K562 (cell line): ENCODE data around the gene LMLN. TPM values are rescaled to one million over a fixed set of nuclear protein-coding genes. Genes with fewer than 3 reads are reported as not detected.

ENCODE experiments used
- BACH1 ChIP-seq: fragments of 200-800 bp; sonication (Bioruptor generic); IDR thresholded peaks from 2 replicates; pipeline ENCODE4 v1.6.1; 2016; ENCODE audit warnings: missing genetic modification characterization, missing compliant biosample characterization
- ESRRA ChIP-seq: fragments of 450-650 bp; IDR thresholded peaks from 2 replicates; pipeline ENCODE4 v1.6.1; 2014; ENCODE audit warnings: low read depth, mild to moderate bottlenecking, moderate library complexity, borderline replicate concordance
- HINFP ChIP-seq: fragments of 450-650 bp; conservative IDR thresholded peaks from 2 replicates; pipeline ENCODE4 v1.6.1; 2016; ENCODE audit warnings: missing genetic modification characterization, low read depth, mild to moderate bottlenecking, control low read depth, missing compliant biosample characterization
- IRF2 ChIP-seq: sonication (generic); formaldehyde crosslinking; IDR thresholded peaks from 2 replicates; pipeline ENCODE4 v1.8.1; 2022; ENCODE audit warnings: mild to moderate bottlenecking, missing genetic modification reagents
- NFE2L1 ChIP-seq: fragments of 450-650 bp; IDR thresholded peaks from 2 replicates; pipeline ENCODE4 v1.6.1; 2016; ENCODE audit warnings: missing genetic modification characterization, low read depth, mild to moderate bottlenecking, missing compliant biosample characterization, moderate library complexity, borderline replicate concordance
- NR2C2 ChIP-seq, 2 experiments: fragments of 200-800 bp in 1 of 2; sonication (Bioruptor generic) in 1 of 2; sonication (generic) in 1 of 2; formaldehyde crosslinking in 1 of 2; IDR thresholded peaks; 2 replicates each; pipeline versions ENCODE4 v1.6.1 to v1.8.0; 2016 to 2022; ENCODE audit warnings: mild to moderate bottlenecking in 1 of 2, missing compliant biosample characterization in 1 of 2, missing genetic modification characterization in 1 of 2, missing genetic modification reagents in 1 of 2
- NUFIP1 ChIP-seq: fragments of 450-650 bp; IDR thresholded peaks from 2 replicates; pipeline ENCODE4 v1.6.1; 2018; ENCODE audit not compliant: partially characterized antibody
- PCBP2 ChIP-seq: fragments of 200-400 bp; formaldehyde crosslinking; IDR thresholded peaks from 2 replicates; pipeline ENCODE4 v1.6.1; 2018; ENCODE audit warnings: low read length, low read depth, mild to moderate bottlenecking, moderate library complexity; ENCODE audit not compliant: poor library complexity, severe bottlenecking
- PTRF ChIP-seq: fragments of 450-650 bp; IDR thresholded peaks from 2 replicates; pipeline ENCODE4 v1.6.1; 2016; ENCODE audit warnings: mild to moderate bottlenecking, missing genetic modification characterization, missing compliant biosample characterization
- SETDB1 ChIP-seq: IDR thresholded peaks from one replicate; pipeline ENCODE4 v1.6.1; 2012; ENCODE audit warnings: low read length, control low read depth, inconsistent platforms
- SNAPC5 ChIP-seq: fragments of 250-450 bp; sonication (Bioruptor Pico); IDR thresholded peaks from 2 replicates; pipeline ENCODE4 v1.8.0; 2021; ENCODE audit warnings: moderate library complexity, mild to moderate bottlenecking, inconsistent platforms
- THRA ChIP-seq: fragments of 450-650 bp; IDR thresholded peaks from 2 replicates; pipeline ENCODE4 v1.6.1; 2017; ENCODE audit warnings: mild to moderate bottlenecking, moderate library complexity
- YY1 ChIP-seq, 3 experiments: IDR thresholded peaks; 2 replicates each; pipeline ENCODE4 v1.6.1; 2011; ENCODE audit warnings: low read length in 2 of 3, mild to moderate bottlenecking in 2 of 3, moderate library complexity in 2 of 3, borderline replicate concordance in 1 of 3, control low read depth in 1 of 3, low read depth in 1 of 3; ENCODE audit not compliant: insufficient read depth in 3 of 3, insufficient replicate concordance in 2 of 3, control insufficient read depth in 1 of 3, insufficient read length in 1 of 3; ENCODE audit errors: extremely low read depth in 1 of 3
- ZNF217 ChIP-seq: sonication (generic); formaldehyde crosslinking; IDR thresholded peaks from 2 replicates; pipeline ENCODE4 v1.8.0; 2022; ENCODE audit warnings: mild to moderate bottlenecking, missing genetic modification reagents
- ZNF507 ChIP-seq: conservative IDR thresholded peaks from 2 replicates; pipeline ENCODE4 v1.6.1; 2017; ENCODE audit warnings: missing genetic modification characterization, missing compliant biosample characterization
- ZZZ3 ChIP-seq: fragments of 450-650 bp; IDR thresholded peaks from 2 replicates; pipeline ENCODE4 v1.6.1; 2016; ENCODE audit warnings: antibody characterized with exemption, mild to moderate bottlenecking, moderate library complexity
- polyA plus RNA-seq, 8 experiments: library from polyadenylated mRNA; depleted of rRNA in 4 of 8; stranded (reverse) in 5 of 8; unstranded in 3 of 8; fragments of >200 nt; fragmentation: Nextera tagmentation in 2 of 8; fragmentation: Illumina TruSeq in 1 of 8; extraction: Ambion mirVana in 2 of 8; extraction: Trizol in 1 of 8; gene quantifications; 2 replicates each; pipeline versions ENCODE4 v1.2.1 to v1.2.3, GENCODE V29; 2011 to 2014; ENCODE audit warnings: inconsistent platforms in 1 of 8, missing spikeins in 1 of 8
- total RNA-seq, 7 experiments: library from RNA; depleted of rRNA in 6 of 7; stranded (reverse); fragments of >200 nt in 6 of 7; fragmentation: Illumina TruSeq in 2 of 7; extraction: Trizol in 2 of 7; gene quantifications; 2 replicates each; pipeline versions ENCODE4 v1.2.1 to v1.2.3, GENCODE V29; 2011 to 2021; ENCODE audit warnings: low replicate concordance in 1 of 7
- TF ChIP-seq, protein P1 (sequence below), 2 experiments: IDR thresholded peaks in 1 of 2; conservative IDR thresholded peaks in 1 of 2; 2 replicates each; pipeline ENCODE4 v1.6.1; 2016; ENCODE audit warnings: low read depth in 2 of 2, mild to moderate bottlenecking in 1 of 2, missing compliant biosample characterization in 1 of 2, missing genetic modification characterization in 1 of 2, moderate library complexity in 1 of 2
- TF ChIP-seq, protein P2 (sequence below), 2 experiments: fragments of 450-650 bp in 1 of 2; sonication (generic) in 1 of 2; formaldehyde crosslinking; conservative IDR thresholded peaks; 2 replicates each; pipeline versions ENCODE4 v1.4.0 to v1.8.1; 2020 to 2022; ENCODE audit warnings: mild to moderate bottlenecking in 1 of 2, missing genetic modification reagents in 1 of 2

The LMLN gene
- total and polyA plus RNA-seq, 9 of the 15 experiments (the other 6 are each of a cell fraction or from before 2014, with no cell fraction given): 2.2 to 15.9 (median 6.9) TPM

DNA sequence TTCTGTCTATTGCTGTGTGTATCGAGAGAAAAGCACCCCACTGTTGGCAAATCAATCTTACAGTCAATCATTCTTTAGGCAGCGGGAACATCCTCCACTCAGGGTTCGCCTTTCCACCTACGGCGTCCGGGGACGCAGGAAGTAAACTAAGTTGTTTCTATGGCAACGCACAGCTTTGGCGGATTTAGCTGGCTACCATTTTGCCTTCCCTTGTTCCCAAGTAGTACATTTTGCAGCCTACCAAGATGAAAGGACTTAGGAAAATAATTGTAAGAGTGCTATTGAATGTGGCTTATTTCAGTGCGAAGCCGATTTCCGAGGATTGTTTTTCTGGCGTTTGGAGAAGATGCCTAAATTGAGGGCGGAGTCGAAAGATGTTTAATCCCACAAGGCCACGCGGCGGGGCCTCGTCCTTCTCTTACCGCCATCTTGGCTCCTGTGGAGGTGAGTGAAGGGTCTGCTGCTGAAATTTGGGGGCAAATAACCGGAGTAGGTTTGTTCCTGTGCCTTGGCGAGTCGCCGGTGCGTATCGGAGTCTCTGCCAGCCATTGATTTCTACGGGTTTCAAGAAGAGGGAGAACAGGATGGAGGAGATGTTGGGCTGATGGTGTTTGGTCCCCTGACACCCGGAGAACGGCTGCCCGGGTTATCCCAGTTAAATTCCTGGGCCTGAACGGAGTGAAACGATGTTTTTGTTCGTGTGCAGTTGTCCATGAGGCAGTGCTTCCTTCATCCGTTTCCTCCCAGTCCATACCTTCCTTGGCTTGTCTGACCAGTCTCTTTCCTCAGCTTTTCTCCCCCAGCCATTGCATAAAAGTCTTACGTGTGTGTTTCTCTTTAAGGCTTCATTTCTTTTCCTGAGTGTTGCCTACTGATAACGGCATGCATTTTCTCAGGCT, 10.0 kb upstream of the LMLN start, which contains the start of gene RPL35A (continued):
- TF ChIP-seq NR2C2 (CRISPR knock-in tag; IDR thresholded peaks at IDR 0.05) (no peak), NR2C2 (tag; IDR thresholded peaks at IDR 0.05) (peak; percentile 80), PTRF (tag) (no peak), ZNF217 (CRISPR knock-in tag) (no peak), ZZZ3 (peak; percentile 99), BACH1 (tag) (peak; percentile 16; the same call in 1 of the 2 replicates), ZNF507 (tag) (no peak), THRA (no peak), YY1 (IDR thresholded peaks at IDR 0.05; ENCODE audit: borderline replicate concordance in 1 of 3, control insufficient read depth in 1 of 3, extremely low read depth in 1 of 3, insufficient read depth in 3 of 3, insufficient read length in 1 of 3, insufficient replicate concordance in 2 of 3, low read depth in 1 of 3, low read length in 2 of 3) (peak; percentile 86 to 97 (median 93)), HINFP (tag) (peak; percentile 75; the same call in 1 of the 2 replicates), SETDB1 (no peak), SNAPC5 (CRISPR knock-in tag) (no peak), NUFIP1 (no peak), NFE2L1 (tag) (no peak), IRF2 (no peak), ESRRA (no peak; the same call in none of the 2 replicates), PCBP2 (no peak)
- TF ChIP-seq, protein P1, sequence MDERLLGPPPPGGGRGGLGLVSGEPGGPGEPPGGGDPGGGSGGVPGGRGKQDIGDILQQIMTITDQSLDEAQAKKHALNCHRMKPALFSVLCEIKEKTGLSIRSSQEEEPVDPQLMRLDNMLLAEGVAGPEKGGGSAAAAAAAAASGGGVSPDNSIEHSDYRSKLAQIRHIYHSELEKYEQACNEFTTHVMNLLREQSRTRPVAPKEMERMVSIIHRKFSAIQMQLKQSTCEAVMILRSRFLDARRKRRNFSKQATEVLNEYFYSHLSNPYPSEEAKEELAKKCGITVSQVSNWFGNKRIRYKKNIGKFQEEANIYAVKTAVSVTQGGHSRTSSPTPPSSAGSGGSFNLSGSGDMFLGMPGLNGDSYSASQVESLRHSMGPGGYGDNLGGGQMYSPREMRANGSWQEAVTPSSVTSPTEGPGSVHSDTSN (CRISPR knock-in tag; IDR thresholded peaks at IDR 0.05; ENCODE audit: low read depth): no peak
- TF ChIP-seq, protein P1 (tag; conservative IDR thresholded peaks at IDR 0.05; ENCODE audit: low read depth): peak; percentile 93
- TF ChIP-seq, protein P2, sequence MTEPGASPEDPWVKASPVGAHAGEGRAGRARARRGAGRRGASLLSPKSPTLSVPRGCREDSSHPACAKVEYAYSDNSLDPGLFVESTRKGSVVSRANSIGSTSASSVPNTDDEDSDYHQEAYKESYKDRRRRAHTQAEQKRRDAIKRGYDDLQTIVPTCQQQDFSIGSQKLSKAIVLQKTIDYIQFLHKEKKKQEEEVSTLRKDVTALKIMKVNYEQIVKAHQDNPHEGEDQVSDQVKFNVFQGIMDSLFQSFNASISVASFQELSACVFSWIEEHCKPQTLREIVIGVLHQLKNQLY (CRISPR knock-in tag; conservative IDR thresholded peaks at IDR 0.05): no peak
